GM12878 (cell line): Measurements from ENCODE around the gene E2F1. TPM values are rescaled to one million over a fixed set of nuclear protein-coding genes. Genes with fewer than 3 reads are reported as not detected.
A peak's percentile ranks its signal among the peaks of the same experiment; 100 is the strongest.

Source experiments
- ATAC-seq: fragments of 200-7000 bp; cut with Tn5 transposase; 3 replicates; pipeline ENCODE4 v1.9.1; 2020; ENCODE audit warnings: mild to moderate bottlenecking, moderate library complexity
- BruUV-seq: library from RNA; stranded (reverse); fragments of 400-500 nt; replicated peaks from 2 replicates; lab custom pipeline; 2021; lab: Mats Ljungman, UMichigan
- CTCF ChIA-PET: fragments of 300-600 bp; sonication (Branson Sonifier 250); formaldehyde crosslinking; extraction: SDS; loops from one replicate; lab custom pipeline; 2021; ENCODE audit warnings: inconsistent platforms; lab: Yijun Ruan, JAX
- POLR2A ChIA-PET: fragments of 350-600 bp; formaldehyde crosslinking; extraction: SDS; loops from one replicate; lab custom pipeline; 2021; ENCODE audit warnings: inconsistent platforms; lab: Charles Lee
- RAD21 ChIA-PET: fragments of 300-600 bp; sonication (Branson Sonifier 250); formaldehyde crosslinking; loops from one replicate; lab custom pipeline; 2023; ENCODE audit warnings: antibody characterized with exemption; ENCODE audit not compliant: unreplicated experiment; lab: Charles Lee
- SMC1A ChIA-PET: fragments of 300-600 bp; sonication (Branson Sonifier 250); formaldehyde crosslinking; loops from one replicate; lab custom pipeline; 2023; ENCODE audit not compliant: unreplicated experiment, uncharacterized antibody; lab: Charles Lee
- DNase-seq: peaks from one replicate; pipeline ENCODE4 v3.0.0-alpha.2; 2011; ENCODE audit warnings: low read depth, low spot score
- FAIRE-seq: peaks from 3 replicates; lab custom pipeline; 2011; peaks lifted over from hg19 to GRCh38; lab: Jason Lieb, UNC
- H2AFZ ChIP-seq: 2 replicates; pipeline ENCODE4 v1.6.0; 2011; ENCODE audit warnings: low read depth, low read length, control low read depth; ENCODE audit not compliant: control insufficient read depth
- H3K27ac ChIP-seq: 2 replicates; pipeline ENCODE4 v1.5.1; 2011; ENCODE audit warnings: control low read depth; ENCODE audit not compliant: control insufficient read depth, insufficient read depth
- H3K27me3 ChIP-seq, 2 experiments: replicated peaks in 1 of 2; 2 replicates each; pipeline versions ENCODE4 v1.6.0 to v1.6.1; 2011; ENCODE audit warnings: low read length in 1 of 2; ENCODE audit not compliant: control insufficient read depth in 2 of 2, insufficient read depth in 2 of 2
- H3K36me3 ChIP-seq, 2 experiments: 2 replicates each; pipeline ENCODE4 v1.5.1; 2011; ENCODE audit warnings: low read length in 1 of 2; ENCODE audit not compliant: control insufficient read depth in 2 of 2, insufficient read depth in 2 of 2
- H3K4me1 ChIP-seq: 2 replicates; pipeline ENCODE4 v1.6.1; 2011; ENCODE audit warnings: mild to moderate bottlenecking, low read length, moderate library complexity, mixed read lengths; ENCODE audit not compliant: control insufficient read depth, insufficient read depth
- H3K4me2 ChIP-seq: 2 replicates; pipeline ENCODE4 v1.6.0; 2011; ENCODE audit warnings: control low read depth; ENCODE audit not compliant: control insufficient read depth, insufficient read depth
- H3K4me3 ChIP-seq: fragments of 200-600 bp; sonication (generic); 2 replicates; pipeline ENCODE4 v1.5.1; 2016
- H3K79me2 ChIP-seq: 2 replicates; pipeline ENCODE4 v1.6.0; 2011; ENCODE audit warnings: low read length; ENCODE audit not compliant: control insufficient read depth, insufficient read depth
- H3K9ac ChIP-seq: 2 replicates; pipeline ENCODE4 v1.8.0; 2011; ENCODE audit warnings: low read length, control low read depth, mixed read lengths; ENCODE audit not compliant: control insufficient read depth, insufficient read depth
- H3K9me3 ChIP-seq: replicated peaks from 3 replicates; pipeline ENCODE4 v1.5.1; 2011; ENCODE audit warnings: mild to moderate bottlenecking, low read length; ENCODE audit not compliant: control insufficient read depth, insufficient read depth
- H4K20me1 ChIP-seq: 2 replicates; pipeline ENCODE4 v1.6.0; 2011; ENCODE audit not compliant: control insufficient read depth, insufficient read depth
- MYC ChIP-seq: IDR thresholded peaks from 2 replicates; pipeline ENCODE4 v1.6.1; 2011; ENCODE audit warnings: mild to moderate bottlenecking, low read length, moderate library complexity, inconsistent platforms; ENCODE audit not compliant: insufficient read depth, insufficient replicate concordance, insufficient read length, severe bottlenecking
- PKNOX1 ChIP-seq: fragments of 450-650 bp; IDR thresholded peaks from 2 replicates; pipeline ENCODE4 v1.6.1; 2016; ENCODE audit warnings: mild to moderate bottlenecking
- RFX5 ChIP-seq: IDR thresholded peaks from 2 replicates; pipeline ENCODE4 v1.6.1; 2011; ENCODE audit warnings: low read depth, low read length, improper control_type of control experiment
- SPI1 ChIP-seq: IDR thresholded peaks from 2 replicates; pipeline ENCODE4 v1.6.1; 2011; ENCODE audit warnings: low read depth, mild to moderate bottlenecking, low read length, moderate library complexity, borderline replicate concordance; ENCODE audit not compliant: insufficient read depth
- USF1 ChIP-seq: IDR thresholded peaks from 2 replicates; pipeline ENCODE4 v1.6.1; 2011; ENCODE audit warnings: borderline replicate concordance, low read depth, mild to moderate bottlenecking, moderate library complexity, mixed read lengths, low read length; ENCODE audit not compliant: insufficient read depth; ENCODE audit errors: extremely low read length
- ZNF592 ChIP-seq: fragments of 450-650 bp; IDR thresholded peaks from 2 replicates; pipeline ENCODE4 v1.6.1; 2017; ENCODE audit warnings: mild to moderate bottlenecking, moderate library complexity
- WGBS: methylation state at CpG from one replicate; pipeline ENCODE4 v1.1.6; 2016; ENCODE audit warnings: low lambda C conversion rate; ENCODE audit not compliant: insufficient replicate concordance, insufficient coverage; ENCODE audit errors: missing lambda C conversion rate; 5-methylcytosine and 5-hydroxymethylcytosine counted together
- in situ Hi-C: fragments of 300-500 bp; cut with MboI; formaldehyde crosslinking; loops from 9 replicates; pipeline ENCODE4 v1.14.3; 2018; ENCODE audit warnings: mixed read lengths
- intact Hi-C: fragments of 100-400 bp; cut with micrococcal nuclease; formaldehyde crosslinking; loops from one replicate; pipeline ENCODE4 v1.14.2; 2022; ENCODE audit not compliant: unreplicated experiment
- polyA plus RNA-seq, 11 experiments: library from polyadenylated mRNA; depleted of rRNA in 4 of 11; unstranded in 6 of 11; stranded (reverse) in 5 of 11; fragments of >200 nt; fragmentation: Nextera tagmentation in 4 of 11; fragmentation: Illumina TruSeq in 1 of 11; extraction: Ambion mirVana in 4 of 11; extraction: Trizol in 1 of 11; gene quantifications; 1 replicate in 1 of 11; 2 replicates in 10 of 11; pipeline versions ENCODE4 v1.2.1 to v1.2.3, GENCODE V29; 2011 to 2016; ENCODE audit warnings: inconsistent platforms in 2 of 11, missing spikeins in 2 of 11, low read depth in 1 of 11
- total RNA-seq, 4 experiments: library from RNA; depleted of rRNA in 3 of 4; stranded (reverse); fragments of >200 nt in 3 of 4; fragmentation: Illumina TruSeq in 1 of 4; extraction: Trizol in 1 of 4; gene quantifications; 2 replicates each; pipeline versions ENCODE4 v1.2.1 to v1.2.3, GENCODE V29; 2013 to 2021

Gene E2F1
- total and polyA plus RNA-seq, 10 of the 15 experiments (the other 5 are each of a cell fraction or from before 2014, with no cell fraction given), result 0.29 to 50.2 (median 19.7) TPM

- no peaks in the 10 kb centered on the region for H3K27me3 ChIP-seq
- DNase-seq (no peak), FAIRE-seq (no peak), ATAC-seq (no peak)
- peaks cover 7% of the 10 kb centered on the region for H3K79me2 ChIP-seq
- ChIA-PET SMC1A (no interaction called here), CTCF (no interaction called here), RAD21 (no interaction called here), POLR2A (interaction anchor here (0.7 kb wide), 1 partner anchor 246 kb away, joined by 3 read pairs; the partner anchor contains the start of gene SNTA1)
- H3K4me1 ChIP-seq, result peaks cover 13% of the 10 kb centered on the region
- in situ Hi-C loops (no loop called here), intact Hi-C loops (loop anchor here (5.0 to 10.0 kb wide), 2 partner anchors 87 to 305 kb away; partner anchors contain the start of gene RALY)
- H3K36me3 ChIP-seq, result no peaks in the 10 kb centered on the region
- no peak overlapping the region for H3K4me2 ChIP-seq
- no peak overlapping the region for H3K9ac ChIP-seq
- TF ChIP-seq RFX5, result no peak
- TF ChIP-seq PKNOX1, result peak; percentile 57
- TF ChIP-seq USF1, result no peak
- TF ChIP-seq ZNF592, result no peak
- TF ChIP-seq SPI1, result peak; percentile 6; the same call in 1 of the 2 replicates
- TF ChIP-seq MYC, result no peak
- no peaks in the 10 kb centered on the region for H4K20me1 ChIP-seq
- H2AFZ ChIP-seq, result no peak overlapping the region
- BruUV-seq, result no TSS peak
- no peaks in the 10 kb centered on the region for H3K9me3 ChIP-seq
- 33% methylated on average over 4 of the region's 4 CpGs for WGBS
- H3K4me3 ChIP-seq, result no peak overlapping the region
- H3K27ac ChIP-seq, result no peak overlapping the region
Measured at GRCh38 chr20:33689973-33690372, 3.8 kb upstream of the E2F1 start.
